NCI-H2029 treated with DMSO at 0.1 percent for 48 hours (cell line): ENCODE data around the gene GINS3.
"Not testable (repeated sequence)": the region's sequence is repeated elsewhere in the genome, so short reads cannot be mapped to it uniquely, and the experiment has no call there.

Experiments used
- DNase-seq: peaks from one replicate; lab custom pipeline; 2025; lab: John Stamatoyannopoulos, UW

Gene GINS3

GRCh38 chr16:58389724-58390123 is 2.5 kb upstream of the GINS3 start:
- DNase-seq = no peak

GRCh38 chr16:58393138-58393504 is 850 bp downstream of the GINS3 start:
- no peak for DNase-seq

GRCh38 chr16:58396897-58397296 is 4.6 kb downstream of the GINS3 start:
- DNase-seq = not testable (repeated sequence)

- DNase-seq = no peak
Measured at GRCh38 chr16:58399718-58400633, 7.7 kb downstream of the GINS3 start.

- DNase-seq = not testable (repeated sequence)
Measured at GRCh38 chr16:58401305-58401704, 9.0 kb downstream of the GINS3 start.

GRCh38 chr16:58402796-58403195 is 10.5 kb downstream of the GINS3 start:
- DNase-seq = no peak

- no peak for DNase-seq
Measured at GRCh38 chr16:58409316-58409973, 17.2 kb downstream of the GINS3 start.

- DNase-seq = no peak
Measured at GRCh38 chr16:58411336-58411735, 19.1 kb downstream of the GINS3 start.

GRCh38 chr16:58411736-58412614 is 19.7 kb downstream of the GINS3 start:
- DNase-seq = no peak

- not testable (repeated sequence) for DNase-seq
Measured at GRCh38 chr16:58412615-58412970, 20.3 kb downstream of the GINS3 start.

GRCh38 chr16:58413359-58413758 is 21.1 kb downstream of the GINS3 start:
- DNase-seq = no peak

GRCh38 chr16:58415003-58415402 is 22.7 kb downstream of the GINS3 start:
- DNase-seq = no peak

GRCh38 chr16:58415961-58416360 is 23.7 kb downstream of the GINS3 start:
- not testable (repeated sequence) for DNase-seq

- no peak for DNase-seq
Measured at GRCh38 chr16:58417035-58417434, 24.8 kb downstream of the GINS3 start.

GRCh38 chr16:58417600-58417999 is 25.3 kb downstream of the GINS3 start:
- DNase-seq = no peak

GRCh38 chr16:58418026-58418425 is 25.8 kb downstream of the GINS3 start:
- DNase-seq = no peak

GRCh38 chr16:58418601-58419000 is 26.3 kb downstream of the GINS3 start:
- no peak for DNase-seq

GRCh38 chr16:58419241-58419990 is 27.1 kb downstream of the GINS3 start:
- DNase-seq = no peak

- DNase-seq = no peak
Measured at GRCh38 chr16:58421059-58421458, 28.8 kb downstream of the GINS3 start.

- no peak for DNase-seq
Measured at GRCh38 chr16:58421529-58421928, 29.3 kb downstream of the GINS3 start.

- no peak for DNase-seq
Measured at GRCh38 chr16:58422809-58423208, 30.5 kb downstream of the GINS3 start.

GRCh38 chr16:58425245-58425644 is 33.0 kb downstream of the GINS3 start:
- no peak for DNase-seq
